GM21367 (cell line): ENCODE measurements around the gene GOLM1.

Source experiments
- ATAC-seq: cut with Tn5 transposase; IDR thresholded peaks from one replicate; pipeline ENCODE4 v1.9.1; 2021; ENCODE audit not compliant: unreplicated experiment

Gene GOLM1

GRCh38 chr9:85994191-85994590 is 105.2 kb downstream of the GOLM1 start:
- no peak for ATAC-seq

GRCh38 chr9:85987236-85987635 is 112.1 kb downstream of the GOLM1 start:
- no peak for ATAC-seq

GRCh38 chr9:85984457-85984856 is 114.9 kb downstream of the GOLM1 start:
- no peak for ATAC-seq

- no peak for ATAC-seq
These were observed 118.0 kb downstream of the GOLM1 start for GRCh38 chr9:85981369-85981768.

GRCh38 chr9:85978496-85978895 is 120.9 kb downstream of the GOLM1 start:
- no peak for ATAC-seq
